ENCODE results near the gene ARAP2. TPM values are rescaled to one million over a fixed set of nuclear protein-coding genes. Genes with fewer than 3 reads are reported as not detected.

ARAP2 gene
- total RNA-seq, 1 experiment from 2014 or later, result 13.6 TPM

DNA sequence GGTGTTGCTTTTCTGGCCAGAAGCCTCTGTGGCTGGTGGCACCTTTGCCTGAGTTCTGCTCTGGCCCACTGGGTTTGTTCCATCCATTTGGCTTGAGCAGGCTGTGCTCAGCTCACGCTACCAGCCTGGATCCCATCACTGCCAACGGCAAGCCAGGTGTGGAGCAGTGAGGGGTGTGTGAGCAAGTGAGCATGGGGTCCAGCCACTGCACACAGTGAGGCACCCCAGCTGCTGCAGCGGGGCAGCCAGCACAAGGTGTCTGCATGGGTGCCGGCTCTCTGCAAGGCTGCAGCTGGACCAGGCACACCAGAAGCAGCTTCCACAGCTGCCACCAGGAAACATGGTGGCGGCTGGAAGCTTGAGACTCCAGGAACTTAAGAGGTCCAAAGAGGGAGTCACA lies 46.8 kb downstream of the ARAP2 start:
- no peak overlapping the region for H3K27ac ChIP-seq (ENCODE audit: low read depth, low read length)
- ChIA-PET POLR2A (no interaction called here), RAD21 (ENCODE audit: low non-redundant PET in 1 of 2, low total read pairs in 2 of 2, uncharacterized antibody in 2 of 2, unreplicated experiment in 2 of 2) (no interaction called here), CTCF (no interaction called here)
- H3K4me1 ChIP-seq (ENCODE audit: control insufficient read depth in 1 of 2, insufficient read depth in 2 of 2, low read length in 2 of 2), result no peaks in the 10 kb centered on the region
- no peak for TF ChIP-seq EZH2 (IDR thresholded peaks at IDR 0.05)
- no peak for TF ChIP-seq CBX3 (IDR thresholded peaks at IDR 0.05; ENCODE audit: low read depth)
- no peak for TF ChIP-seq CEBPB (IDR thresholded peaks at IDR 0.05; ENCODE audit: low read depth)
- TF ChIP-seq ELF1 (IDR thresholded peaks at IDR 0.05; ENCODE audit: borderline replicate concordance, low read depth), result no peak
- no peak for TF ChIP-seq EZH2phosphoT487 (IDR thresholded peaks at IDR 0.05; ENCODE audit: borderline replicate concordance)
- TF ChIP-seq SIN3A (IDR thresholded peaks at IDR 0.05; ENCODE audit: low read depth), result no peak
- H3K9me2 ChIP-seq (ENCODE audit: insufficient read depth), result no peaks in the 10 kb centered on the region
- H3K4me2 ChIP-seq (ENCODE audit: low read length), result no peak overlapping the region
- no peak for DNase-seq (ENCODE audit: low read depth, low spot score)
- no peak overlapping the region for H2AFZ ChIP-seq (ENCODE audit: low read depth, low read length, poor library complexity, severe bottlenecking)
- H3K36me3 ChIP-seq (ENCODE audit: control insufficient read depth in 1 of 2, insufficient read depth in 2 of 2, low read length in 2 of 2), result no peaks in the 10 kb centered on the region; a peak in 1 of 4 replicates
- no peaks in the 10 kb centered on the region; the same call in 1 of the 2 replicates for H3K79me2 ChIP-seq (ENCODE audit: insufficient read depth, low read length)
- ATAC-seq, result no peak
- H3K9me3 ChIP-seq (ENCODE audit: control insufficient read depth in 1 of 2, insufficient read depth in 1 of 2, low read depth in 1 of 2, low read length in 2 of 2), result no peaks in the 10 kb centered on the region
- intact Hi-C loops (cut with micrococcal nuclease), result no loop called here
- BruUV-seq (replicated peaks), result no TSS peak
- no peaks in the 10 kb centered on the region for H3K27me3 ChIP-seq (ENCODE audit: insufficient read depth, low read length)
- no peak overlapping the region for H3K4me3 ChIP-seq (replicated peaks in 1 of 2; ENCODE audit: low read depth in 1 of 2, low read length in 2 of 2)
- H3K9ac ChIP-seq (ENCODE audit: low read length), result no peak overlapping the region
- H4K20me1 ChIP-seq (ENCODE audit: insufficient read depth), result no peaks in the 10 kb centered on the region

DNA sequence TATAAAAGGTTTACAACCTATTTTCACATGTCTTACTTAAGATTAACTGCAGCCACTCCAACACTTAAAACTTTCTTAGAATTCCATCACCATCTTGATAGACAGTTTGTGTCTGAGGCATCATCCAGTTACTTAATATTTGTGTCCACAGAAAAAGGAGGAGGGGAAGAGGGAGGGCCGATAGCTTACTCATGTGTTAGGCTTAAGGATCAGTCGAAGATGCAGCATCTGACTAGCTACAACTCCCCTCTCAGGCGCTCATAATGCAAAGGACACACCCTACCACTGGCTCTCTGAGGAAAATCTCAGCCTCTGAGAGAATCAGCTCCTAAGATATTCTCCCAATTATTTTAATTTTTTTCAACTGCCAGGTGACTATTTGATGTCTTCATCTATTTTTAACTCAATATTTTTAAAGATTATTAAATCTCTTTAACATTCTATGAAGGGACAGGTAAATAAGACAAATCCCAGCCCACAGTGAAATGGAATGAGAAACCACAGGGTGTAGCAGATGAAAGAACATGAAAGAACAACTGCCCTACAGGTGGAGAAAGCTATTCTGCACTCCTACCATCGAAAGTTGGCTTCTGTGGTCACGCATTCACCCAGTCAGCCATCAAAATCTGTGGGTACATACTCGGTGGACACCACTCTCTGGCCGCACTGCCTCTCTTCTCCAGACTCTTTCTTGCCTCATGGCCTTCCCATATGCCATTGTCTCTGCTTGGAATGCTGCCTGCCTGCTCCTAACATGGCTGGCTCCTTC lies 48.0 kb downstream of the ARAP2 start:
- intact Hi-C loops (cut with micrococcal nuclease), result no loop called here
- Histone ChIP-seq H3K4me1 (ENCODE audit: control insufficient read depth in 1 of 2, insufficient read depth in 2 of 2, low read length in 2 of 2) (no peaks in the 10 kb centered on the region), H3K9me3 (ENCODE audit: control insufficient read depth in 1 of 2, insufficient read depth in 1 of 2, low read depth in 1 of 2, low read length in 2 of 2) (no peaks in the 10 kb centered on the region), H3K27ac (ENCODE audit: low read depth, low read length) (no peak overlapping the region), H3K79me2 (ENCODE audit: insufficient read depth, low read length) (no peaks in the 10 kb centered on the region; the same call in 1 of the 2 replicates), H3K9ac (ENCODE audit: low read length) (no peak overlapping the region), H3K4me2 (ENCODE audit: low read length) (no peak overlapping the region), H3K27me3 (ENCODE audit: insufficient read depth, low read length) (no peaks in the 10 kb centered on the region), H3K4me3 (replicated peaks in 1 of 2; ENCODE audit: low read depth in 1 of 2, low read length in 2 of 2) (no peak overlapping the region), H2AFZ (ENCODE audit: low read depth, low read length, poor library complexity, severe bottlenecking) (no peak overlapping the region), H4K20me1 (ENCODE audit: insufficient read depth) (no peaks in the 10 kb centered on the region), H3K9me2 (ENCODE audit: insufficient read depth) (no peaks in the 10 kb centered on the region), H3K36me3 (ENCODE audit: control insufficient read depth in 1 of 2, insufficient read depth in 2 of 2, low read length in 2 of 2) (no peaks in the 10 kb centered on the region; a peak in 1 of 4 replicates)
- TF ChIP-seq POLR2A (IDR thresholded peaks at IDR 0.05; ENCODE audit: borderline replicate concordance, extremely low read depth, insufficient read depth, insufficient read length) (no peak), SRF (IDR thresholded peaks at IDR 0.05; ENCODE audit: low read depth) (no peak)
- TF ChIP-seq, protein P1, sequence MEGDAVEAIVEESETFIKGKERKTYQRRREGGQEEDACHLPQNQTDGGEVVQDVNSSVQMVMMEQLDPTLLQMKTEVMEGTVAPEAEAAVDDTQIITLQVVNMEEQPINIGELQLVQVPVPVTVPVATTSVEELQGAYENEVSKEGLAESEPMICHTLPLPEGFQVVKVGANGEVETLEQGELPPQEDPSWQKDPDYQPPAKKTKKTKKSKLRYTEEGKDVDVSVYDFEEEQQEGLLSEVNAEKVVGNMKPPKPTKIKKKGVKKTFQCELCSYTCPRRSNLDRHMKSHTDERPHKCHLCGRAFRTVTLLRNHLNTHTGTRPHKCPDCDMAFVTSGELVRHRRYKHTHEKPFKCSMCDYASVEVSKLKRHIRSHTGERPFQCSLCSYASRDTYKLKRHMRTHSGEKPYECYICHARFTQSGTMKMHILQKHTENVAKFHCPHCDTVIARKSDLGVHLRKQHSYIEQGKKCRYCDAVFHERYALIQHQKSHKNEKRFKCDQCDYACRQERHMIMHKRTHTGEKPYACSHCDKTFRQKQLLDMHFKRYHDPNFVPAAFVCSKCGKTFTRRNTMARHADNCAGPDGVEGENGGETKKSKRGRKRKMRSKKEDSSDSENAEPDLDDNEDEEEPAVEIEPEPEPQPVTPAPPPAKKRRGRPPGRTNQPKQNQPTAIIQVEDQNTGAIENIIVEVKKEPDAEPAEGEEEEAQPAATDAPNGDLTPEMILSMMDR (IDR thresholded peaks at IDR 0.05 in 2 of 3, conservative IDR thresholded peaks at IDR 0.05 in 1 of 3; ENCODE audit: borderline replicate concordance in 1 of 3, insufficient read depth in 1 of 3, low read depth in 2 of 3, low read length in 2 of 3), result no peak
- ATAC-seq, result no peak
- DNase-seq (ENCODE audit: low read depth, low spot score), result no peak
- ChIA-PET POLR2A (no interaction called here), CTCF (no interaction called here), RAD21 (ENCODE audit: low non-redundant PET in 1 of 2, low total read pairs in 2 of 2, uncharacterized antibody in 2 of 2, unreplicated experiment in 2 of 2) (no interaction called here)
- BruUV-seq (replicated peaks), result no TSS peak

Data from HCT116 (cell line).